Thyroid gland (tissue), 4 donors: ENCODE results near the gene ACSL1. TPM values are rescaled to one million over a fixed set of nuclear protein-coding genes. Genes with fewer than 3 reads are reported as not detected.
A peak's percentile ranks its signal among the peaks of the same experiment; 100 is the strongest.

Experiments used
- DNase-seq, 2 donors: peaks; one replicate each; pipeline ENCODE4 v3.0.0-alpha.2; 2019
- H3K27ac ChIP-seq, 3 donors: fragments of 200-600 bp; sonication (generic); 1 replicate in 2 of 3; 2 replicates in 1 of 3; pipeline ENCODE4 v1.5.1; 2016 to 2019; ENCODE audit warnings: mild to moderate bottlenecking in 1 of 3, moderate library complexity in 1 of 3
- H3K27me3 ChIP-seq: fragments of 200-600 bp; sonication (generic); one replicate; pipeline ENCODE4 v1.5.1; 2019
- H3K36me3 ChIP-seq, 2 donors: fragments of 200-600 bp; sonication (generic); one replicate each; pipeline ENCODE4 v1.5.1; 2016 to 2019
- H3K4me1 ChIP-seq, 2 donors: fragments of 200-600 bp; sonication (generic); one replicate each; pipeline ENCODE4 v1.5.1; 2017 to 2019
- H3K4me3 ChIP-seq, 3 donors: fragments of 200-600 bp; sonication (generic); replicated peaks in 1 of 3; 1 replicate in 2 of 3; 2 replicates in 1 of 3; pipeline ENCODE4 v1.5.1; 2016; ENCODE audit warnings: mild to moderate bottlenecking in 1 of 3
- H3K9me3 ChIP-seq: fragments of 200-600 bp; sonication (generic); one replicate; pipeline ENCODE4 v1.5.1; 2017
- POLR2A ChIP-seq, 2 donors: fragments of 450-650 bp; IDR thresholded peaks; one replicate each; pipeline ENCODE4 v1.6.1; 2017; ENCODE audit warnings: antibody characterized with exemption in 2 of 2, mild to moderate bottlenecking in 2 of 2, moderate library complexity in 1 of 2
- WGBS, 2 donors: methylation state at CpG; one replicate each; pipeline ENCODE4 v1.1.5; 2017; 5-methylcytosine and 5-hydroxymethylcytosine counted together
- intact Hi-C: fragments of 100-400 bp; cut with DNase I; formaldehyde crosslinking; loops from one replicate; pipeline ENCODE4 v1.15.1; 2023
- total RNA-seq, 4 donors: library from RNA; depleted of rRNA; stranded (reverse); fragments of >200 nt; gene quantifications; one replicate each; pipeline ENCODE4 v1.2.3, GENCODE V29; 2016
- TF ChIP-seq, protein P1 (sequence below), 6 experiments: fragments of 200-600 bp in 3 of 6; fragments of 450-650 bp in 3 of 6; sonication (generic) in 3 of 6; IDR thresholded peaks; one replicate each; pipeline ENCODE4 v1.5.1; 2016 to 2019; ENCODE audit warnings: antibody characterized with exemption in 6 of 6, mild to moderate bottlenecking in 2 of 6, inconsistent platforms in 1 of 6, moderate library complexity in 1 of 6

The ACSL1 gene
- total RNA-seq, 4 donors from 2014 or later = 78.2 to 163 (median 112) TPM

DNA sequence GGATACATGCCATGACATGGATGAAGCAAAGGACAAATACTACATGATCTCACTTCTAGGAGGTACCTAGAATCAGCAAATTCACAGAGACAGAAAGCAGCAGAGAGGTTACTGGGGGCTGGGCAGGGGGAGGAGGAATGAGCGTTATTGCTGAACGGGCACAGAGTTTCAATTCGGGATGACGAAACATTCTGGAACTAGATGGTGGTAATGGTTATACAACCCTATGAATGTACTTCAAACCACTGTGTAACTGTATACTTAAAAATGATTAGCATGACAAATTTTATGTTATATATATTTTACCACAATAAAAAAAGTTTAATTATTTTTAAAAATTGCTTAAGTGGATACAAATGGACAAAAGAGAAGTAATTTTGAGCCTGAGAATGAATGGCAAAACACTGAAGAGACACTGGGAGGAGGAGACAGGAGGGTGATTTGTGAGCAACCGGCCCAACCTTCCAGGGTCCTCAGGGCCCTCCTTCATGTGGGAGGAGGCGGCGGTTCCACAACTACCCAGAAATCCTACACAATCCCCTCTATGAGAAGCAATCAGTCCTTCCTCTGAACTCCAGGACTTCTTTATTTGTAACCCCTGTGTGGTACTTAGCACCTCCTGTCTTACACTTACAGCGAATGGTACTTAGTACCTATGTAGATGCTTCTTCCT lies 14.1 kb downstream of the ACSL1 start:
- Histone ChIP-seq H3K27me3 (no peaks in the 10 kb centered on the region), H3K4me1 (peaks cover 39 to 87% of the 10 kb centered on the region in 2 donors), H3K27ac (no peak overlapping the region), H3K9me3 (no peaks in the 10 kb centered on the region), H3K36me3 (no peaks in the 10 kb centered on the region), H3K4me3 (no peak overlapping the region)
- TF ChIP-seq, protein P1, sequence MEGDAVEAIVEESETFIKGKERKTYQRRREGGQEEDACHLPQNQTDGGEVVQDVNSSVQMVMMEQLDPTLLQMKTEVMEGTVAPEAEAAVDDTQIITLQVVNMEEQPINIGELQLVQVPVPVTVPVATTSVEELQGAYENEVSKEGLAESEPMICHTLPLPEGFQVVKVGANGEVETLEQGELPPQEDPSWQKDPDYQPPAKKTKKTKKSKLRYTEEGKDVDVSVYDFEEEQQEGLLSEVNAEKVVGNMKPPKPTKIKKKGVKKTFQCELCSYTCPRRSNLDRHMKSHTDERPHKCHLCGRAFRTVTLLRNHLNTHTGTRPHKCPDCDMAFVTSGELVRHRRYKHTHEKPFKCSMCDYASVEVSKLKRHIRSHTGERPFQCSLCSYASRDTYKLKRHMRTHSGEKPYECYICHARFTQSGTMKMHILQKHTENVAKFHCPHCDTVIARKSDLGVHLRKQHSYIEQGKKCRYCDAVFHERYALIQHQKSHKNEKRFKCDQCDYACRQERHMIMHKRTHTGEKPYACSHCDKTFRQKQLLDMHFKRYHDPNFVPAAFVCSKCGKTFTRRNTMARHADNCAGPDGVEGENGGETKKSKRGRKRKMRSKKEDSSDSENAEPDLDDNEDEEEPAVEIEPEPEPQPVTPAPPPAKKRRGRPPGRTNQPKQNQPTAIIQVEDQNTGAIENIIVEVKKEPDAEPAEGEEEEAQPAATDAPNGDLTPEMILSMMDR (IDR thresholded peaks at IDR 0.05) = no peak
- intact Hi-C loops = no loop called here
- 90 to 96% methylated on average over 8 of the region's 8 CpGs for WGBS, 2 donors
- no peak for DNase-seq

DNA sequence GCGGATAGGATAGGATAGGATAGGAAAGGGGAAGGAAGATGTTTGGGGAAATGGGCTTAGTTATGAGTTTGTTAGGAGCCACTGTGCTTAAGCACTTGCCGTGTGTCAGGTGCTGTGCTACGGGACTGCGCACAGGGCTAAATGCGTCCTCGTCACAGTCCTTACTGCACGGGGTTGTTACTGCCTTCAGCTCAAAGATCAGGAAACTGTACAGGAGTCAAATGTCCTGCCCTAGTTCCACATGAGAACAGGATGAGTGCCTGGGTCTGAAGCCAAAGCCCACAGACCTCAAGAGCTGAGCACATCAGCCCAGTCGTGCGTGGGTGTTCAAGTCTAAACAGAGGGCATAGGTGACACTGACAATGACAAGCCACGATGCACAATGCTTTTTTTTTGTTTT lies 15.0 kb downstream of the ACSL1 start:
- TF ChIP-seq, protein P1 (IDR thresholded peaks at IDR 0.05) = no peak
- no peak for TF ChIP-seq POLR2A (IDR thresholded peaks at IDR 0.05)
- Histone ChIP-seq H3K27ac (no peak overlapping the region), H3K9me3 (no peaks in the 10 kb centered on the region), H3K4me3 (no peak overlapping the region), H3K4me1 (peaks cover 44 to 87% of the 10 kb centered on the region in 2 donors), H3K36me3 (no peaks in the 10 kb centered on the region), H3K27me3 (no peaks in the 10 kb centered on the region)
- peak in 1 of 2 donors; percentile 40 for DNase-seq
- intact Hi-C loops = no loop called here
- 75 to 77% methylated on average over 10 of the region's 10 CpGs for WGBS, 2 donors

DNA sequence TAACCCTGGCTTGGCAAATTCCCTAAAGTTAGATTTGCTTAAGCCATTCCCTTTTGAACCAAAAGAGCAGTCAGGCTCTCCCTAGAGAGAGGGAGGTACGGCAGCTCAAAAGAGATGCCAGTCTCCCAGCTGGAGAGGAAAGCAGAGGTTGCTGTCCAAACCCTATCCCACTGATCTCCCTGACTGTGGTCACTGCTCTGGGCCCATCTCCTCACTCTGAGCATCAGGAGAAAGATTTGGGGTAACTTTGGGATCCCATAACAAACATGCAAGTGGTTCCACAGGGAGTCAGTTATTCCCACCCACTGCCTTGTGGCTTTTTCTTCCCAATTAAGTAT lies 17.1 kb downstream of the ACSL1 start:
- H3K36me3 ChIP-seq = no peaks in the 10 kb centered on the region
- intact Hi-C loops = no loop called here
- peak overlapping the region; percentile 4 to 96 (median 94) for H3K27ac ChIP-seq
- no peaks in the 10 kb centered on the region for H3K9me3 ChIP-seq
- no peaks in the 10 kb centered on the region for H3K27me3 ChIP-seq
- no peak for DNase-seq
- 38 to 44% methylated on average over 1 of the region's 1 CpG for WGBS, 2 donors
- TF ChIP-seq, protein P1 (IDR thresholded peaks at IDR 0.05) = no peak
- TF ChIP-seq POLR2A (IDR thresholded peaks at IDR 0.05) = peak in 1 of 2 donors; percentile 64
- H3K4me1 ChIP-seq = peaks cover 39 to 82% of the 10 kb centered on the region in 2 donors
- H3K4me3 ChIP-seq = no peak overlapping the region

DNA sequence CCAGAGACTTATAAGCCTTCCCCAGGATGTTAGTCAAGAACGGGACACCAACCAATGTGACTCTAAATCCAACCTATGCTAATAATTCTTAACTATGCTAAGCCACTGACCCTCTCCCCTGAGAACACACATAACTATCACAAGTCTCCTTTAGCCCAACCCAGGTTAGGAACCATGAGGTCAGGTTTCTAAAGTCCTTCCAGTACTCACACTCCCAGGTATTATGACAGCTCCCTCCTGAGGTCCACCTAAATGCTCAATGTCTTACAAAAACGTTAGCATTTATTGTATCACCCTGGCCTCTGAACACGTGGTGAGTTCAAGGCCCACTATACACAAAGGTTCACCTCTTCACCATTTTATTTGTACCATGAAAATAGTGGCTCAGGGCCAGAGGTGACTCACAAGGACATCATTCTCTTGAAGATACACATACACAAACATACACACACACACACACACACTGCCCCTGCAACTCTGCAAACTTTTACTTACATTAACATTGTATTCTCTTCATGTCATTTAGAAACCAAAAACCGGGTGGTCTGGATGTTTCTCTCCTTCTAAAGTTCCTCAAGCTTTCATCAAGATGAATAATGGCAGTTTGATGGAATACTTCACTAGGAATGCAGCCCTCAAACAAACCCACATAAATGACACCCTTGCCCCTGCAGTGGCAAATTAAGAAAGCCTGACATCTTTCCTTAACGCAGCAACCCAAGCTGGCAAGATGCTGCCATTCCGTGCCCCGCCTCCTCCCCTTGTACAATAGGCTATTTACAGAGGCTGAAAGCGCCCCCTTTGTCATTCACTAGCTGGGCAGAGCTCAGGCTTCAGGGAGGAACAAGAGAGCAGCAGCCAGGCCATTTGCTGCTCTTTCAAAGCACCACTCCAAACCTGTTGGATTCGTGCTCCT lies 17.7 kb downstream of the ACSL1 start:
- DNase-seq = peak; percentile 75 to 79
- Histone ChIP-seq H3K27me3 (no peaks in the 10 kb centered on the region), H3K9me3 (no peaks in the 10 kb centered on the region), H3K4me1 (peaks cover 39 to 77% of the 10 kb centered on the region in 2 donors), H3K27ac (peak overlapping the region in 2 of 3 donors; percentile 94 to 96), H3K4me3 (no peak overlapping the region), H3K36me3 (no peaks in the 10 kb centered on the region)
- intact Hi-C loops = no loop called here
- TF ChIP-seq, protein P1 (IDR thresholded peaks at IDR 0.05) = no peak
- TF ChIP-seq POLR2A (IDR thresholded peaks at IDR 0.05) = no peak
- 39 to 50% methylated on average over 9 of the region's 9 CpGs for WGBS, 2 donors

DNA sequence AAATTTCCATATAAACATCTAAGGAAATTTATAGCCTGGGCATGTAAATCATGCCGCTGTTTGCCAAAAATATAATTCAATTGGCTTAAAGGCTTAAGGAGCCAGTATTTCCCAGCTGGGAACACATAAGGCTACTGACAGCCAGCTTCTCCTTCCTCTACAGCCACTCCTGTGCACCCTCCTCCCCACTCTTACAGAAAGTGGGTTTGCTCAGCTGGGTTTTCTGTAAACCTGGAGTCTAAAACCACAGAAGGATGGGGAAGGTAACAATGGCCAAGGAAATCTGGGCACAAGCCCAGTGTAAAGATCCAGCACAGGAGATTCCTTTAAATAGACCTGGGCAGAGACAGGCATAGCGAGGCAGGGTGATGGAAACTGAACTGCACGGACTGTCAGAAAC lies 18.5 kb downstream of the ACSL1 start:
- TF ChIP-seq, protein P1 (IDR thresholded peaks at IDR 0.05) = no peak
- no peak for TF ChIP-seq POLR2A (IDR thresholded peaks at IDR 0.05)
- no peaks in the 10 kb centered on the region for H3K36me3 ChIP-seq
- H3K4me3 ChIP-seq = no peak overlapping the region
- intact Hi-C loops = no loop called here
- no peak for DNase-seq
- H3K9me3 ChIP-seq = no peaks in the 10 kb centered on the region
- H3K27me3 ChIP-seq = no peaks in the 10 kb centered on the region
- WGBS, 2 donors = 91 to 94% methylated on average over 3 of the region's 3 CpGs
- peak overlapping the region in 2 of 3 donors; percentile 94 to 96 for H3K27ac ChIP-seq
- peaks cover 42 to 69% of the 10 kb centered on the region in 2 donors for H3K4me1 ChIP-seq
